K562 (cell line): ENCODE results near the gene FGGY. TPM values are rescaled to one million over a fixed set of nuclear protein-coding genes. Genes with fewer than 3 reads are reported as not detected.

Experiments used
- ATAC-seq: fragments of 200-7000 bp; cut with Tn5 transposase; 3 replicates; pipeline ENCODE4 v1.9.1; 2020; ENCODE audit warnings: moderate library complexity
- BruUV-seq: library from RNA; stranded (reverse); fragments of 400-500 nt; replicated peaks from 2 replicates; lab custom pipeline; 2021; lab: Mats Ljungman, UMichigan
- CTCF ChIA-PET: fragments of 300-600 bp; formaldehyde crosslinking; extraction: SDS; loops from one replicate; lab custom pipeline; 2021; ENCODE audit warnings: low intra/inter-chr PET ratio; lab: Yijun Ruan, JAX
- POLR2A ChIA-PET: fragments of 300-600, 350-650 bp; sonication (Branson Sonifier 250); formaldehyde crosslinking; extraction: SDS; loops from one replicate; lab custom pipeline; 2021; ENCODE audit warnings: antibody characterized with exemption, inconsistent platforms; lab: Yijun Ruan, JAX
- DNase-seq, 4 experiments: peaks; one replicate each; pipeline versions ENCODE4 v3.0.0 to v3.0.0-alpha.2; 2011 to 2018; ENCODE audit warnings: low spot score in 3 of 4, mixed read lengths in 3 of 4; ENCODE audit errors: extremely low read depth in 1 of 4
- FAIRE-seq: peaks from 2 replicates; lab custom pipeline; 2011; peaks lifted over from hg19 to GRCh38; lab: Jason Lieb, UNC
- H2AFZ ChIP-seq: 2 replicates; pipeline ENCODE4 v1.6.0; 2011; ENCODE audit warnings: low read depth, low read length, control low read depth, inconsistent platforms
- H3K27ac ChIP-seq: fragments of 200-600 bp; 3 replicates; pipeline ENCODE4 v1.8.0; 2011; ENCODE audit warnings: low read depth, mild to moderate bottlenecking, control low read depth, inconsistent platforms, low read length, moderate library complexity, mixed read lengths; ENCODE audit errors: extremely low read depth
- H3K27me3 ChIP-seq, 2 experiments: fragments of 300-600 bp in 1 of 2; 2 replicates in 1 of 2; 3 replicates in 1 of 2; pipeline versions ENCODE4 v1.6.0 to v1.8.0; 2011; ENCODE audit warnings: inconsistent platforms in 2 of 2, low read length in 2 of 2, mild to moderate bottlenecking in 1 of 2, mixed read lengths in 1 of 2, moderate library complexity in 1 of 2; ENCODE audit not compliant: control insufficient read depth in 2 of 2, insufficient read depth in 2 of 2
- H3K36me3 ChIP-seq: fragments of 300-600 bp; 3 replicates; pipeline ENCODE4 v1.8.0; 2011; ENCODE audit warnings: mild to moderate bottlenecking, low read length, inconsistent platforms; ENCODE audit not compliant: control insufficient read depth, insufficient read depth
- H3K4me1 ChIP-seq, 2 experiments: fragments of 200-600 bp in 1 of 2; replicated peaks in 1 of 2; 2 replicates in 1 of 2; 3 replicates in 1 of 2; pipeline versions ENCODE4 v1.5.1 to v1.8.0; 2011; ENCODE audit warnings: inconsistent platforms in 2 of 2, low read length in 2 of 2, mild to moderate bottlenecking in 1 of 2, mixed read lengths in 1 of 2, moderate library complexity in 1 of 2; ENCODE audit not compliant: control insufficient read depth in 2 of 2, insufficient read depth in 2 of 2
- H3K4me2 ChIP-seq: 2 replicates; pipeline ENCODE4 v1.6.1; 2011; ENCODE audit warnings: low read length, control low read depth, inconsistent platforms, mixed read lengths; ENCODE audit not compliant: insufficient read depth
- H3K4me3 ChIP-seq: fragments of 200-600 bp; sonication (generic), shearing (Covaris generic); 2 replicates; pipeline ENCODE4 v1.5.1; 2016; ENCODE audit warnings: control low read depth, inconsistent platforms
- H3K79me2 ChIP-seq: fragments of 200-600 bp; 3 replicates; pipeline ENCODE4 v1.8.0; 2011; ENCODE audit warnings: low read length, inconsistent platforms; ENCODE audit not compliant: control insufficient read depth, insufficient read depth
- H3K9ac ChIP-seq, 2 experiments: 2 replicates each; pipeline versions ENCODE4 v1.6.0 to v1.6.1; 2011; ENCODE audit warnings: low read depth in 2 of 2, low read length in 2 of 2, control low read depth in 1 of 2, inconsistent platforms in 1 of 2, mild to moderate bottlenecking in 1 of 2, mixed read lengths in 1 of 2; ENCODE audit not compliant: insufficient read depth in 1 of 2
- H3K9me1 ChIP-seq: one replicate; pipeline ENCODE4 v1.6.0; 2011; ENCODE audit warnings: inconsistent platforms, mild to moderate bottlenecking, low read length, moderate library complexity; ENCODE audit not compliant: control insufficient read depth, insufficient read depth
- H3K9me3 ChIP-seq: replicated peaks from 2 replicates; pipeline ENCODE4 v1.5.1; 2011; ENCODE audit warnings: low read depth, low read length, inconsistent platforms; ENCODE audit not compliant: control insufficient read depth, insufficient read depth
- H4K20me1 ChIP-seq: replicated peaks from 2 replicates; pipeline ENCODE4 v1.6.1; 2011; ENCODE audit warnings: low read length, inconsistent platforms, mixed read lengths; ENCODE audit not compliant: control insufficient read depth, insufficient read depth
- CHD2 ChIP-seq: IDR thresholded peaks from 2 replicates; pipeline ENCODE4 v1.6.1; 2011; ENCODE audit warnings: low read depth, low read length
- CSDE1 ChIP-seq, 2 experiments: fragments of 450-650 bp; IDR thresholded peaks; 2 replicates each; pipeline ENCODE4 v1.6.1; 2016; ENCODE audit warnings: mild to moderate bottlenecking in 1 of 2
- ERF ChIP-seq: fragments of 450-650 bp; formaldehyde crosslinking; IDR thresholded peaks from 2 replicates; pipeline ENCODE4 v1.4.0; 2020; ENCODE audit warnings: mild to moderate bottlenecking, mixed read lengths
- HNRNPL ChIP-seq: fragments of 200-400 bp; formaldehyde crosslinking; IDR thresholded peaks from 2 replicates; pipeline ENCODE4 v1.6.1; 2017; ENCODE audit warnings: low read depth, mild to moderate bottlenecking, low read length
- LEF1 ChIP-seq: fragments of 450-650 bp; IDR thresholded peaks from 2 replicates; pipeline ENCODE4 v1.6.1; 2016; ENCODE audit warnings: mild to moderate bottlenecking
- MBD2 ChIP-seq: sonication (generic); IDR thresholded peaks from 2 replicates; pipeline ENCODE4 v1.6.1; 2016; ENCODE audit warnings: low read depth, borderline replicate concordance
- MCM5 ChIP-seq: fragments of 450-650 bp; IDR thresholded peaks from 2 replicates; pipeline ENCODE4 v1.6.1; 2016; ENCODE audit warnings: low read depth
- MEIS2 ChIP-seq: fragments of 450-650 bp; IDR thresholded peaks from 2 replicates; pipeline ENCODE4 v1.6.1; 2014; ENCODE audit warnings: mild to moderate bottlenecking; ENCODE audit not compliant: partially characterized antibody
- MTF1 ChIP-seq: fragments of 250-450 bp; sonication (Bioruptor Pico); IDR thresholded peaks from 2 replicates; pipeline ENCODE4 v1.9.0; 2021; ENCODE audit warnings: moderate library complexity, mild to moderate bottlenecking, inconsistent platforms, borderline replicate concordance
- MYBL2 ChIP-seq, 2 experiments: fragments of 450-650 bp in 1 of 2; sonication (generic) in 1 of 2; formaldehyde crosslinking in 1 of 2; IDR thresholded peaks; 2 replicates each; pipeline versions ENCODE4 v1.6.1 to v1.8.1; 2017 to 2022; ENCODE audit warnings: borderline replicate concordance in 1 of 2, inconsistent platforms in 1 of 2, low read depth in 1 of 2, mild to moderate bottlenecking in 1 of 2, missing genetic modification reagents in 1 of 2, moderate library complexity in 1 of 2
- PHF21A ChIP-seq: fragments of 450-650 bp; IDR thresholded peaks from 2 replicates; pipeline ENCODE4 v1.6.1; 2017; ENCODE audit warnings: low read depth, borderline replicate concordance
- RBM25 ChIP-seq: fragments of 200-400 bp; formaldehyde crosslinking; IDR thresholded peaks from 2 replicates; pipeline ENCODE4 v1.6.1; 2018; ENCODE audit warnings: low read length, low read depth, moderate library complexity; ENCODE audit not compliant: severe bottlenecking
- RBM34 ChIP-seq: fragments of 200-400 bp; formaldehyde crosslinking; IDR thresholded peaks from 2 replicates; pipeline ENCODE4 v1.6.1; 2018; ENCODE audit warnings: low read length, borderline replicate concordance; ENCODE audit not compliant: insufficient read depth
- TCF3 ChIP-seq: sonication (generic); formaldehyde crosslinking; IDR thresholded peaks from 2 replicates; pipeline ENCODE4 v1.4.0; 2020; ENCODE audit warnings: mild to moderate bottlenecking, missing genetic modification reagents
- ZNF3 ChIP-seq: fragments of 250-450 bp; sonication (Bioruptor Pico); IDR thresholded peaks from 2 replicates; pipeline ENCODE4 v1.5.0; 2021; ENCODE audit warnings: mild to moderate bottlenecking, moderate library complexity
- ZNF507 ChIP-seq: conservative IDR thresholded peaks from 2 replicates; pipeline ENCODE4 v1.6.1; 2017; ENCODE audit warnings: missing genetic modification characterization, missing compliant biosample characterization
- ZNF583 ChIP-seq: fragments of 250-450 bp; sonication (Bioruptor Pico); IDR thresholded peaks from 2 replicates; pipeline ENCODE4 v1.4.0; 2020
- ZNF778 ChIP-seq: fragments of 450-650 bp; formaldehyde crosslinking; IDR thresholded peaks from 2 replicates; pipeline ENCODE4 v1.4.0; 2020; ENCODE audit warnings: mild to moderate bottlenecking, moderate library complexity
- WGBS: fragments of 100-300 bp; shearing (Covaris generic); methylation state at CpG from one replicate; pipeline ENCODE4 v1.1.6; 2016; ENCODE audit warnings: low coverage, mixed read lengths; ENCODE audit not compliant: insufficient coverage; ENCODE audit errors: missing lambda C conversion rate; 5-methylcytosine and 5-hydroxymethylcytosine counted together
- in situ Hi-C: fragments of 300-500 bp; cut with MboI; formaldehyde crosslinking; loops from 4 replicates; pipeline ENCODE4 v1.15.0; 2018; ENCODE audit warnings: inconsistent platforms, mixed read lengths
- intact Hi-C: fragments of 100-400 bp; cut with micrococcal nuclease; formaldehyde crosslinking; loops from 2 replicates; pipeline ENCODE4 v1.14.2; 2022
- polyA plus RNA-seq, 8 experiments: library from polyadenylated mRNA; depleted of rRNA in 4 of 8; stranded (reverse) in 5 of 8; unstranded in 3 of 8; fragments of >200 nt; fragmentation: Nextera tagmentation in 2 of 8; fragmentation: Illumina TruSeq in 1 of 8; extraction: Ambion mirVana in 2 of 8; extraction: Trizol in 1 of 8; gene quantifications; 2 replicates each; pipeline versions ENCODE4 v1.2.1 to v1.2.3, GENCODE V29; 2011 to 2014; ENCODE audit warnings: inconsistent platforms in 1 of 8, missing spikeins in 1 of 8
- total RNA-seq, 7 experiments: library from RNA; depleted of rRNA in 6 of 7; stranded (reverse); fragments of >200 nt in 6 of 7; fragmentation: Illumina TruSeq in 2 of 7; extraction: Trizol in 2 of 7; gene quantifications; 2 replicates each; pipeline versions ENCODE4 v1.2.1 to v1.2.3, GENCODE V29; 2011 to 2021; ENCODE audit warnings: low replicate concordance in 1 of 7
- TF ChIP-seq, protein P1 (sequence below): IDR thresholded peaks from 3 replicates; pipeline ENCODE4 v1.6.1; 2011; ENCODE audit warnings: borderline replicate concordance, mild to moderate bottlenecking, moderate library complexity; ENCODE audit not compliant: insufficient read length; ENCODE audit errors: extremely low read depth
- TF ChIP-seq, protein P2 (sequence below): fragments of 250-450 bp; sonication (Bioruptor Pico); IDR thresholded peaks from 2 replicates; pipeline ENCODE4 v1.8.0; 2022; ENCODE audit warnings: inconsistent platforms, mild to moderate bottlenecking, moderate library complexity, borderline replicate concordance

Gene FGGY
- total and polyA plus RNA-seq, 9 of the 15 experiments (the other 6 are each of a cell fraction or from before 2014, with no cell fraction given), result 9.7 to 19.2 (median 12.6) TPM

DNA sequence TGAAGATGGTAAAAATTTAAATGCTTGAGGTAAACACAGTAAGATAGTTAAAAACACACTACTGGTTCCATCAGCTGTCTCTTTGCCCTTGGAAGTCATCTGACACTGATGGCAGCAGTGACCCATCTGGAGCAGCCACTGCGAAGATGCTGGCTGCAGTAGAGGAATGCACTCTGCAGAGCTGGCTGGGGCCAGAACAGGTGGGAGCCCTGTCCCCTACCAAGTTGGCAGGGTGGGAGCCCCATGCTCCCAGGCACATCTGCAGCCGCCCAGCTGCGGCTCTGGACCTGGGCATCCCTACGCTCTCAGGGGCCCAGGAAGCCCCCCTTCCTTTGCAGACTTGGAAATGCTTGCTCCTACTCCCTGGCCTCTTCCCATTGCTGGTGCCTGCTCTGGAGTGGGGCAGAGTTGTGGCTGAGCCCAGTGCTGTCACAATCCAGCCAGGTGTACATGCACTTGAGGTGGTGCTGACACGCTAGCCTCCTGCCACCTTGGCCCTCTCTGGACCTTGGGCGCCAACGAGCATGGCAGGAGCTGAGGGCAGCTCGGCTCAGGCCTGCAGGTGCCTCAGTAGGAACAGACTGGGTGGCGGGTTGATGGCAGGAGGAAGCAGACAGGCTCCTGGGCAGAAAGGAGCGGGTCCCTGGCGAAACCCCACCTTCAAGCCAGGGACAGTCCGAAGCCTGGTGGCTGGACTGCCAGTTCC, 227.0 kb downstream of the FGGY start:
- Histone ChIP-seq H3K4me1 (no peaks in the 10 kb centered on the region), H3K9me1 (no peaks in the 10 kb centered on the region), H3K79me2 (no peaks in the 10 kb centered on the region), H3K36me3 (no peaks in the 10 kb centered on the region), H2AFZ (no peak overlapping the region), H3K9ac (no peak overlapping the region), H3K9me3 (no peaks in the 10 kb centered on the region), H4K20me1 (no peaks in the 10 kb centered on the region), H3K4me2 (no peak overlapping the region), H3K27me3 (no peaks in the 10 kb centered on the region; a peak in 1 of 5 replicates), H3K4me3 (no peak overlapping the region), H3K27ac (no peak overlapping the region)
- ChIA-PET POLR2A (no interaction called here), CTCF (no interaction called here)
- BruUV-seq, result no TSS peak
- intact Hi-C loops, result no loop called here
- no peak for ATAC-seq
- TF ChIP-seq PHF21A (no peak), CSDE1 (IDR thresholded peaks at IDR 0.05) (no peak), LEF1 (no peak), ZNF583 (CRISPR knock-in tag) (no peak), ERF (CRISPR knock-in tag) (no peak), MCM5 (no peak), HNRNPL (no peak), MYBL2 (IDR thresholded peaks at IDR 0.05; ENCODE audit: low read depth) (no peak), MYBL2 (CRISPR knock-in tag; IDR thresholded peaks at IDR 0.05; ENCODE audit: borderline replicate concordance) (no peak), MEIS2 (no peak), ZNF507 (tag) (no peak), ZNF778 (CRISPR knock-in tag) (no peak), MTF1 (CRISPR knock-in tag) (no peak), CHD2 (no peak), RBM34 (no peak), TCF3 (no peak), ZNF3 (CRISPR knock-in tag) (no peak), RBM25 (no peak), MBD2 (no peak)
- TF ChIP-seq, protein P1, sequence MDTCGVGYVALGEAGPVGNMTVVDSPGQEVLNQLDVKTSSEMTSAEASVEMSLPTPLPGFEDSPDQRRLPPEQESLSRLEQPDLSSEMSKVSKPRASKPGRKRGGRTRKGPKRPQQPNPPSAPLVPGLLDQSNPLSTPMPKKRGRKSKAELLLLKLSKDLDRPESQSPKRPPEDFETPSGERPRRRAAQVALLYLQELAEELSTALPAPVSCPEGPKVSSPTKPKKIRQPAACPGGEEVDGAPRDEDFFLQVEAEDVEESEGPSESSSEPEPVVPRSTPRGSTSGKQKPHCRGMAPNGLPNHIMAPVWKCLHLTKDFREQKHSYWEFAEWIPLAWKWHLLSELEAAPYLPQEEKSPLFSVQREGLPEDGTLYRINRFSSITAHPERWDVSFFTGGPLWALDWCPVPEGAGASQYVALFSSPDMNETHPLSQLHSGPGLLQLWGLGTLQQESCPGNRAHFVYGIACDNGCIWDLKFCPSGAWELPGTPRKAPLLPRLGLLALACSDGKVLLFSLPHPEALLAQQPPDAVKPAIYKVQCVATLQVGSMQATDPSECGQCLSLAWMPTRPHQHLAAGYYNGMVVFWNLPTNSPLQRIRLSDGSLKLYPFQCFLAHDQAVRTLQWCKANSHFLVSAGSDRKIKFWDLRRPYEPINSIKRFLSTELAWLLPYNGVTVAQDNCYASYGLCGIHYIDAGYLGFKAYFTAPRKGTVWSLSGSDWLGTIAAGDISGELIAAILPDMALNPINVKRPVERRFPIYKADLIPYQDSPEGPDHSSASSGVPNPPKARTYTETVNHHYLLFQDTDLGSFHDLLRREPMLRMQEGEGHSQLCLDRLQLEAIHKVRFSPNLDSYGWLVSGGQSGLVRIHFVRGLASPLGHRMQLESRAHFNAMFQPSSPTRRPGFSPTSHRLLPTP, result no peak
- TF ChIP-seq, protein P2, sequence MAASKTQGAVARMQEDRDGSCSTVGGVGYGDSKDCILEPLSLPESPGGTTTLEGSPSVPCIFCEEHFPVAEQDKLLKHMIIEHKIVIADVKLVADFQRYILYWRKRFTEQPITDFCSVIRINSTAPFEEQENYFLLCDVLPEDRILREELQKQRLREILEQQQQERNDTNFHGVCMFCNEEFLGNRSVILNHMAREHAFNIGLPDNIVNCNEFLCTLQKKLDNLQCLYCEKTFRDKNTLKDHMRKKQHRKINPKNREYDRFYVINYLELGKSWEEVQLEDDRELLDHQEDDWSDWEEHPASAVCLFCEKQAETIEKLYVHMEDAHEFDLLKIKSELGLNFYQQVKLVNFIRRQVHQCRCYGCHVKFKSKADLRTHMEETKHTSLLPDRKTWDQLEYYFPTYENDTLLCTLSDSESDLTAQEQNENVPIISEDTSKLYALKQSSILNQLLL (CRISPR knock-in tag), result no peak
- DNase-seq, result no peak
- 14% methylated on average over 12 of the region's 12 CpGs for WGBS
- in situ Hi-C loops, result no loop called here
- no peak for FAIRE-seq
